A673 (cell line): ENCODE measurements around the gene PRLR.

Source experiments
- EZH2 ChIP-seq: fragments of 200-600 bp; sonication (generic); IDR thresholded peaks from 2 replicates; pipeline ENCODE4 v1.6.1; 2017; ENCODE audit warnings: borderline replicate concordance, low read depth, mild to moderate bottlenecking, mixed read lengths, antibody characterized with exemption, low read length; ENCODE audit not compliant: poor library complexity, severe bottlenecking
- TF ChIP-seq, protein P1 (sequence below): fragments of 300-800, 200-600 bp; sonication (generic); conservative IDR thresholded peaks from 2 replicates; pipeline ENCODE4 v1.5.1; 2017; ENCODE audit warnings: low read depth, mild to moderate bottlenecking, antibody characterized with exemption, low read length, moderate library complexity, mixed read lengths

DNA sequence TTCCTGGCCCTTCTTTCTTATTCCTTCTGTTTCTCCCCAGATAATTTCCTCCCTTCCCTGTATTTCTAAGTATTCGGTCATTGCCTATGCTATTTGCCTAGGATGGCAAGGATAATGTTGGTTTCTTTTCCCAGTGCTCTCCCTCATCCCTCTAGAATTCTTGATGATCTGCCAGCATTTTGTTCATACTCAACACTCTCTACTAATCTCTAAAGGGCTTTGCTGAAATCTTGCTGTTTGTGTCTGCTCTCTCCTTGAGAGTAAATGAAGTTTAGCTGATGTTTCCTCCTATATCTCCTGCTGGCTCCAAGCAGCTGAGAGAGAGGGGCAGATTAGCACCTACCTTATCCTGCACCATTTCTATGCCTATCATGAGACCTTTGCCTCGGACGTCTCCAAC is 220.6 kb downstream of the PRLR start:
- TF ChIP-seq, protein P1, sequence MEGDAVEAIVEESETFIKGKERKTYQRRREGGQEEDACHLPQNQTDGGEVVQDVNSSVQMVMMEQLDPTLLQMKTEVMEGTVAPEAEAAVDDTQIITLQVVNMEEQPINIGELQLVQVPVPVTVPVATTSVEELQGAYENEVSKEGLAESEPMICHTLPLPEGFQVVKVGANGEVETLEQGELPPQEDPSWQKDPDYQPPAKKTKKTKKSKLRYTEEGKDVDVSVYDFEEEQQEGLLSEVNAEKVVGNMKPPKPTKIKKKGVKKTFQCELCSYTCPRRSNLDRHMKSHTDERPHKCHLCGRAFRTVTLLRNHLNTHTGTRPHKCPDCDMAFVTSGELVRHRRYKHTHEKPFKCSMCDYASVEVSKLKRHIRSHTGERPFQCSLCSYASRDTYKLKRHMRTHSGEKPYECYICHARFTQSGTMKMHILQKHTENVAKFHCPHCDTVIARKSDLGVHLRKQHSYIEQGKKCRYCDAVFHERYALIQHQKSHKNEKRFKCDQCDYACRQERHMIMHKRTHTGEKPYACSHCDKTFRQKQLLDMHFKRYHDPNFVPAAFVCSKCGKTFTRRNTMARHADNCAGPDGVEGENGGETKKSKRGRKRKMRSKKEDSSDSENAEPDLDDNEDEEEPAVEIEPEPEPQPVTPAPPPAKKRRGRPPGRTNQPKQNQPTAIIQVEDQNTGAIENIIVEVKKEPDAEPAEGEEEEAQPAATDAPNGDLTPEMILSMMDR, result no peak
- no peak for TF ChIP-seq EZH2
